Fibroblast of pulmonary artery (primary cell): Measurements from ENCODE around the gene MRFAP1L1.

Experiments
- DNase-seq: peaks from one replicate; pipeline ENCODE4 v3.0.0-alpha.2; 2010; ENCODE audit warnings: low read depth
- H3K4me3 ChIP-seq: replicated peaks from 2 replicates; pipeline ENCODE4 v1.5.1; 2011; ENCODE audit warnings: low read depth, mild to moderate bottlenecking, control low read depth, low read length, moderate library complexity
- TF ChIP-seq, protein P1 (sequence below): IDR thresholded peaks from 2 replicates; pipeline ENCODE4 v1.5.1; 2011; ENCODE audit warnings: mild to moderate bottlenecking, control low read depth, low read length, inconsistent platforms; ENCODE audit errors: missing control alignments

The MRFAP1L1 gene

DNA sequence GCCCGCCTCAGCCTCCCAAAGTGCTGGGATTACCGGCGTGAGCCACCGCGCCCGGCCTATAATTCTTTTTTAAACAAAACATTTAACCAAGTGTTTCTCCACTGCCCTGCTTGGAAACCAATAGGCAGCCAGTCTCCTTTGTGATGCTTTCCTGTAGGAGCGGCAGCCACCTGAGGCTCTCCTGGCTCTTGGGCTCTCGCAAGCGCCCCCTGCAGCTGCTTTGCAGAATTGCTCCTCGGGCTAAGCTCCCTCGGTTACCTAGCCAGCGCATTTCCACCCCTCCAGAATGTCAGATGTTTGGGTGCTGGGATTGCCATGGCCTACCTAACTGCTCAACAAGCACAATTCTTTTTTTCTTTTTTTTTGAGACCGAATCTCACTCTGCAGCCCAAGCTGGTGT lies 8.3 kb downstream of the MRFAP1L1 start:
- no peak overlapping the region for H3K4me3 ChIP-seq
- TF ChIP-seq, protein P1, sequence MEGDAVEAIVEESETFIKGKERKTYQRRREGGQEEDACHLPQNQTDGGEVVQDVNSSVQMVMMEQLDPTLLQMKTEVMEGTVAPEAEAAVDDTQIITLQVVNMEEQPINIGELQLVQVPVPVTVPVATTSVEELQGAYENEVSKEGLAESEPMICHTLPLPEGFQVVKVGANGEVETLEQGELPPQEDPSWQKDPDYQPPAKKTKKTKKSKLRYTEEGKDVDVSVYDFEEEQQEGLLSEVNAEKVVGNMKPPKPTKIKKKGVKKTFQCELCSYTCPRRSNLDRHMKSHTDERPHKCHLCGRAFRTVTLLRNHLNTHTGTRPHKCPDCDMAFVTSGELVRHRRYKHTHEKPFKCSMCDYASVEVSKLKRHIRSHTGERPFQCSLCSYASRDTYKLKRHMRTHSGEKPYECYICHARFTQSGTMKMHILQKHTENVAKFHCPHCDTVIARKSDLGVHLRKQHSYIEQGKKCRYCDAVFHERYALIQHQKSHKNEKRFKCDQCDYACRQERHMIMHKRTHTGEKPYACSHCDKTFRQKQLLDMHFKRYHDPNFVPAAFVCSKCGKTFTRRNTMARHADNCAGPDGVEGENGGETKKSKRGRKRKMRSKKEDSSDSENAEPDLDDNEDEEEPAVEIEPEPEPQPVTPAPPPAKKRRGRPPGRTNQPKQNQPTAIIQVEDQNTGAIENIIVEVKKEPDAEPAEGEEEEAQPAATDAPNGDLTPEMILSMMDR, result peak; percentile 25
- DNase-seq, result no peak

DNA sequence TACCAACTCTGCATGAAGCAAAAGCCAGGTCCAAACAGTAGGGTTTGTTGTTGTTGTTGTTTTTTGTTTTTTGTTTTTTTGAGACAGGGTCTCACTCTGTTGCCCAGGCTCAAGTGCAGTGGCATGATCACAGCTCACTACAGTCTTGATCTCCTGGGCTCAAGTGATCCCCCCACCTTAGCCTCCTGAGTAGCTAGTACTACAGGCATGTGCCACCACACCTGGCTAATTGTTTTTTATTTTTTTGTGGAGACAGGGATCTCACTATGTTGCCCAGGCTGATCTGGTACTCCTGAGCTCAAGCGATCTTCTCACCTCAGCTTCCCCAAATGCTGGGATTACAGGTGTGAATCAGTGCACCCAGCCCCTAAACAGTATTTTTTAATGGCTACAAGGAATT lies 9.8 kb downstream of the MRFAP1L1 start:
- no peak for DNase-seq
- TF ChIP-seq, protein P1, result no peak
- H3K4me3 ChIP-seq, result no peak overlapping the region

DNA sequence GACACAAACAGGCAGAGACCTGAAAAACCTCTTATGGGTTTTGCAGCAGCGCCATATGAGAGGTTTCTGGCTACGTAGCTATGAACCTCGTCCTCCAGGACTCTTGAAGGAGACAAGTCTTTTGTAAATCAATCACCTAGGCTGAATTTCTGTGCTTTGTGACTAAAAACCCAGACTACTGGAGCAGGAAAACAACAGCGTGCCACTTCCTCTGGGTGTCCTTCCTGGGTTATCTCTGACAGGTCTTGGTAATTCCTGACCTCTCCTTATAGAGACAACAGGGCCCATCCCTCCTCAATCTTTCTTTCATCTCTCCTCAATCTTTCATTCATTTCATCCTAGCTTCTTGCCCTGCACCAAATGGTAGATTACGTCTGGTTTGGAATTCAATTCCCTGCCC lies 10.3 kb downstream of the MRFAP1L1 start:
- no peak for DNase-seq
- TF ChIP-seq, protein P1, result no peak
- H3K4me3 ChIP-seq, result no peak overlapping the region

DNA sequence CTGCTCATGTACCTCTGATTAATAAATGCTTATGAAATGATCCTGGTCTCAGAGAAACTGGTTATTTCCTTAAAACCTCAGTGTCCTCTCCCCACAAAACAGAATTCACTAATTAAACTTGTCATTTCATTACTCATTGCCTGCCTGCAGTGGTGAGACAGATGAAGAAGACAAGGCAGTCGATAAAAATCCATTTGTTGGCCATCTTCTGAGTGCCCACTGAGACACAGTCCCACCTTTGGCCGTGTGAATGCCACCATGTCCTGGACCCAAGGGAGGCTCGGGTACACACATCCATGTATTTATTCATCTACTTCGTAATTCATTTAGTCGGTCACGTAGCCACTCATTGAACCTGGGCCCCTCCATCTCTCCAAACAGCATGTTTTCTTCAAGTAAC lies 12.5 kb downstream of the MRFAP1L1 start:
- DNase-seq, result no peak
- TF ChIP-seq, protein P1, result no peak
- no peak overlapping the region for H3K4me3 ChIP-seq

DNA sequence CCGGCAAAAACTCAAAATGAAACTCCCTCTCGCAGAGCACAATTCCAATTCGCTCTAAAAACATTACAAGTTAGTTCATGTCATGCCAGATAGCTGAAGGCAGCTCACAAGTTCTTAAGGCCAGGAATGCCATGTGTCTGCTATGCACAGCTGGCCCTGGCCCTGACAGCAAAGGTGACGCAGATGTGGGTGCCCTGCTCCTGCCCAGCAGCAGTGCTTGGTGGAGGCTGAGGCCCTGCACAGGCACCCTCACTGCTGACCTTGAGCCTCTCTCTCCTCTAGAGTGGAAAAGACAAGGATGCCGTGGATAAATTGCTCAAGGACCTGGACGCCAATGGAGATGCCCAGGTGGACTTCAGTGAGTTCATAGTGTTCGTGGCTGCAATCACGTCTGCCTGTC lies 13.1 kb downstream of the MRFAP1L1 start:
- TF ChIP-seq, protein P1, result no peak
- no peak for DNase-seq
- H3K4me3 ChIP-seq, result no peak overlapping the region

DNA sequence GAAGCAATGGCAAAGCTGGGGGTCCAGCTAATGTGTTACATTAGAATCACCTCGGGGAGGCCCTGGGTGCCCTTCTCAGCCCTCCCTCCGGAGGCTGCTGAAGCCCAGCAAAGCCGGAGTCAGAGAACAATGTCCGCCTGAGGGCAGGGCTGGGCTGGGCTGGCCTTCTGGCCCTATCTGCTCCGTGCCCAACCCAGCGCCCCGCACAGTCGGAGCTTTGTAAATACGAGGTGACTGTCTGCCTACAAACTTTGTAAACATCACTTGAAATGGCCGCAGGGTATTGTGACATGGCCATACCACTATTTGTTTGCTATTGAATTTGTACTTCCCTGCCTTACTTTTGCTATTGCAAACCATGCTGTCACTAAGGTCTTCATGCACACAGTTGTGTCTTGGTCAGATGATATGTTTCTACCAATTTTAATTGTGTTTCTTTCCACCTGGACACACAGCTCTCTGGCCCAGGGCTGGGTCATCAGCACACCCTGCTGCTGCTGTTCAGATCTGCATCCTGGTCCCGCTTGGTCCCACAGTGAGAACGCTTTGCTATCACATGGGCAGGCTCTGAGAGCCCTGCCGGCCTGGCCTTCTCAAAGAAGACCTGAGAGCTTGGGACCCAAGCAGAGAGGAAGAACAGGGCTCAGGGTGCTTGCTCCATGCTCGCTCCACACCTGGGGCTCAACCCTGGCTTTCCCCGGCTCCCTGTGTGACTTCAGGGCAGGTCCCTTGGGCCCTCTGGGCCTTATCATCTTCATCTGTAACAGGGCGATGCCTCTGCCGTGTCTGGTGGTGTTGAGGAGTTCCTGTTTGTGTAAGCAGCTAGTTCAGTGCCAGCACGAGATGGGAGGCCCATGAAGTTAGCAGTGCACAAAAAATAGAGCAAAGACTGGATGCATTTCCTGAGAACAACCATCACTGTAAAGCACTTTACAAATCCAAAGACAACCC lies 13.7 kb downstream of the MRFAP1L1 start:
- TF ChIP-seq, protein P1, result no peak
- H3K4me3 ChIP-seq, result no peak overlapping the region
- no peak for DNase-seq
